Renal cortical epithelial cell (primary cell): Measurements from ENCODE around the gene CDK6. TPM values are rescaled to one million over a fixed set of nuclear protein-coding genes. Genes with fewer than 3 reads are reported as not detected.
"Not testable (repeated sequence)": the region's sequence is repeated elsewhere in the genome, so short reads cannot be mapped to it uniquely, and the experiment has no call there.

Source experiments
- DNase-seq: peaks from one replicate; pipeline ENCODE4 v3.0.0-alpha.2; 2011; ENCODE audit warnings: low read depth
- total RNA-seq: library from RNA; depleted of rRNA; stranded (reverse); fragments of >200 nt; gene quantifications from 2 replicates; pipeline ENCODE4 v1.2.3, GENCODE V29; 2014

Gene CDK6
- total RNA-seq, 1 donor from 2014 or later = 138 TPM

DNA sequence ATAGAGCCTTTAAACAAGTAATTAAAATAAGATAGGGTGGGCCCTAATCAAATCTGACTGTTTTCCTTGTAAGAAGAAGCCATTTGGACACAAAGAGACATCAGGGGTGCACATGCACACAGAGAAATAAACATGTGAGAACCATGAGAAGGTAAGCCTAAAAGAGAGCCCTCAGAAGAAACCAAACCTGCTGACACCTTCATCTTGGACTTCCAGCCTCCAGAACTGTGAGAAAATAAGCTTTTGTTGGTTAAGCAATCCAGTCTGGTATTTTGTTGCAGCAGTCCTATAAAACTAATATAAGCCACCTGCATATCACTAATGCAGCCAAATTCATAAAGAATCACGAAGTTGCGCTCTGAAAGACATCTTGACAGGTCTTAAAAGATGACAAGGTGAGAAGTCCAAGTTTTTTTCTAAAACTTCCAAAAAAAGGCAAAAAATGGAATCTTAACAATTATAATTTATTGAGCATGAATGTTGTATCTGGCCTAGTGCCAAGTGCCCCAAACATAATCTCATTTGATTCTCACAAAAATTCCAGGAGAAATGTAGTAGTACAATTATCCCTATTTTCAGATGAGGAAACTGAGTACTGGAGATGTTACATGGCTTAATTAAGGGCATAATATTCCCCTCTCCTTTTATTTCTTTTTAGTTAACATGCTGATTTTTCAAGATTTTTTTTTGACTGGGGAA is 211.9 kb downstream of the CDK6 start:
- DNase-seq = no peak

DNA sequence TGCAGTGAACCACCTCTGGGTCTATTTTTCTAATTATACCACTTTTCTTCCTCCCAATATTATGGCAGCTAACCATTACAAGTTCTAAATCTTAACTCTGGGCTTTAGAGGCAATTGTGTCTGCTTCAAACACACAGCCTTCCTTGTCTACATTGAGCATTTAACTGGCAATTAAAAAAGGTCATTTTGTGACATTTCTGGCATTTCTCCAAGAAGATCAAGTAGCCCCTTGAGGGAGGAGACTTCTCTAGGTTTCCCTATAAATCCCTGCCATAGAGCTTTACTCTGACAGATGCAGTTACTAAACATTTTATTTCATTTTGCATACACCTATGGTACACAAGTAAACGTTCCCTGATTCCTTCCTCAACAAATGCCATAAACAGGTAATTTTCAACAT is 212.8 kb downstream of the CDK6 start:
- no peak for DNase-seq

DNA sequence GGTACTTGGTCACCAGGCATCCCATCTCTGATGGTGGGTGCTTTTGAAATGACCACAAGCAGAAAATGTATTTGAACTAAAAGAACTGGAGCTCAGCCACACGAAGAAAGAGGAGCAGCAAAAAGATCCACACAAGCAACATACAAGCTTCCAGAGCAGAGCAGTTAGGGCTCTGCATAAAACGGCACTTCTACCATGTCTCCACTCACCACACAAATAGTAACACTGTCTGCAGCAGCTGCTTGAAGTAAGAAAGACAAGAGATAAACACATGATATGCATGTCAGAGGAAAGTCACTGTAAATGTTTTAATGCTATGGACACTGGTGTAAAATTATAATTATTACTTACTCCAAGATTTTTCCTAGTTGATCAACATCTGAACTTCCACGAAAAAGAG is 213.7 kb downstream of the CDK6 start:
- DNase-seq = no peak

DNA sequence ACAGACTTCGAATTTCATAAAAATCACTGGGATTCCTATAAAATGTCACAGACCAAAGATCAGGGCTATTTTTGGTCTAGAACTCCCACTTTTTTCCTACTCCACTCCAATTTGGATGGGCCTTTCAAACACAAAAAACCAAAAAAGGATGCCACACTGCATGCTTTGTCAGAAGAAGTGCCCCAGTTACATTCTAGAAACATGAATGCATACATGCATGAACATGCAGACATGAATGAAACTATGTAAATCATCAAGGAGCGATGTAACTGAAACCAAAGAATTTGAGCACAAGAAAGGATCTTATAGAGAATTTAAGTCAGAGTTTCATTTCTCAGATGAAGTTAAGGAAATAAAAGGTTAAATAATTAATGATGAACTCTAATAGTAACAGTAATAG is 214.3 kb downstream of the CDK6 start:
- DNase-seq = no peak

DNA sequence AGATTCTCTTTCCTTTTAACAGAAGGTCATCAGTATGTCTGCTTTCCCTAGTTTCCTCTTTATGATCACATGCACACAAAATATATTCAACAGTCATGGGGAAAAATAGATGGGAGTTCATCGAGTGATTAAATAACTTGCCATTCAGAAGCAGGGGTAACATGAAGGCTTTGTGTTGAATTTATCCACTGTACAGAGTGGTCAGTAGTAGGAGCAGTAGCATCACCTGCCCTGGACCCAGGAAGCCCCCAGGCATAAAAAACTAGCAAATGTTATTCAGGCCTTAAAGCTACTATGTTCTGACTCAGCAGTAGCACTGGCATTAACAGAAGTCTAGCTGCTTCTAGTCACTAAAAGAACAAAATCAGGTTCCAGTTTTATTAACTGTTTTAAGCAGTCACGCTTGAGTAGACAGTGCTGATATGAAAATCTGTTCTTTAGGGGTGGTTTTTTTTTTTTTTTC is 214.8 kb downstream of the CDK6 start:
- DNase-seq = peak; percentile 73

DNA sequence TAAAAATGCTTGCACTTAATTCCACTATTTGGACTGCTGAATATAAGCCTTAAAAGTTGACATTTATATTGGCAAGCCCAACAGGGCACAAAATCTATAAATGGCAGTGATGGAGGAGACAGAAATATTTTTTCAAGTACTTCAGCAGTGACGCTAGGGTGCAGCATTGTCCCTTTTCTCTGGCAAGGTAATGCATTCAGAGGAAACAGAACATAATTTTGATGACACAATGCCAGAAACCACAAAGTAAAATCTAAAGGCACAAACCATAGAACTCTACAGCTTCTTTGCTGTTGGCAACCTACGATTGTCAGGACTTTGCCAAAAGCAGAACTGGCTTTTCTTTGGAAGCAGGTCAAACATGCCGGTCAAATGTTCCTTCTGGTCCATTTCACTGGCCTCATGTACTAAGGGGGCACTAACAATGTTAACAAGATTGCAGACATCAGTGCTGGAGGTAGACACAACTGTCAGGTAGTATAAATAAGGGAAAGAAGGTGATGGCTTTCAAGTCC is 215.3 kb downstream of the CDK6 start:
- DNase-seq = peak; percentile 91

DNA sequence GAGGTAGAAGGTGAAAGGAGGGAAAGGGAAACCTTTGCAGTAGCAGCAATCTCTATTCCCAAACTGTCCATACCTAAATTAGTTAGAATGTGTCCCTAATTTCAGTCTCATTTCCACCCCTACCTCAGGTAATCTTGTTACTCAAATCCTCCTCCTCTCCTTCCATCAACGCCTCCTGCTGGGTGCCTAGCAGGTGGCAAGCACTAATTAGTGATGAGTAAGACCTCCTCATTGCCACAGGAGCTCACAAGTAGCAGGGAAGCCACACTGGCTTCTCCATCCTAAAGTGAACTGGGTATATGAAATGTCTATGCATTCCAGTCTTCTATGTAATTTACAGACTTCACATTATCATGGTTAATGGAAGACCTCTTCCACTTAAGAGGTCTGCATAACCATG is 220.5 kb downstream of the CDK6 start:
- DNase-seq = no peak

DNA sequence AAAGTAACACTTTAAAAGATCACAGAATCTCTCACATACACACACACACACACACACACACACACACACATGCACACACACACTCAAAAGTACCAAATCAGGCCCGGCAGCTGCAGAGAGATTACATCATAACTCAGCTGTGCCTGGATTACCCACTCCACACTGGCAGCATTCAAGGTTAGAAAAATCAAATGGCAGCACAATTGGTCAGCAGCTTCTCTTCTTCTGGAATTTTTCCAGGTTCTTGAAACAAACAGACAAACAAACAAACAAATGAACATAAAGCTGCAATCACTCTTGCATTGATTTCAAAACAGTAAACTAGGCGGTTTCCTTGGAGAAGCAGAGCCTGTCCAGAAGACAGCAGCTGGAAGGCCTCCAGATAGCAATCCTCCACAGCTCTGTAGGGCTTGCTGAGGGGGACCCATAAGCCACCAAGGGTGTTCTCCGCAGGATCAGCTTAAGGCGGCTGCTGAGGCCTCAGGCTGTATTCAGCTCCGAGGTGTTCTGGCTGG is 221.7 kb downstream of the CDK6 start:
- DNase-seq = no peak

DNA sequence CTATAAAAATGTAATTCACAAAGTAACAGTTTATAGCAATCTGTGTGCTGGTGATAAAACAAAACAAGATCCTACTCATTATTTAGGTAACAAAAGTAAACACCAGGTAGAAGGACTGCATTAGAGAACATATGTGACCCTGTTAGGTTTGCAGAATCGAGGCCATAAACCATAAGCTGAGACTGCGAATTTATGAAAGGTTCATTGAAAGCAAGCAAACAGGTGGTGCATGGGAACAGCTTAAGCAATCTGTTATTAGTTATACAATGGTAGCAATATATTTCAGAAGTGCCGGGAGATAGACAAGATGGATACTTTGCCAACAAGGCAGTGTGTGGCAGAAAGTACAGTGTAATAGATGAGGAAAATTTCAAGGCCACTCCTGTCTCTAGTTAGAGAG is 222.7 kb downstream of the CDK6 start:
- DNase-seq = no peak

DNA sequence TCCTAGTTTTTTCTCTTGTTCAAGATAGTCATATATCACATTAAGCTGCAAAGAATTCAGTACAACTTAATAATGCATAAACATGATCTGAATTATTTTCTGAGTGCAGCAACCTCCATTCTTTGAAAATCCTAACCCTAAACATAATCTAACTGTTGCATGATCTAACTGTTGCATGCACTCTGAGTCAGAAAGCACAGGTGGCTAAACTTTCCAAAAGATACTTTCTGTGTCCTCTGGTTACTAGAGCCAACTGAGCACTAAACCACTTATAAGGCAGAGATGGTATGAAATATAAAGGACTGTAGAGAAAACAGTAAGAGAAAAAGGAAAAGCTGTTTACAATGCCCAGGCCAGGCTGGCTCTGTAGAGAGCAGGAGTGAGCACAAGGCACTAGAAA is 223.2 kb downstream of the CDK6 start:
- no peak for DNase-seq

DNA sequence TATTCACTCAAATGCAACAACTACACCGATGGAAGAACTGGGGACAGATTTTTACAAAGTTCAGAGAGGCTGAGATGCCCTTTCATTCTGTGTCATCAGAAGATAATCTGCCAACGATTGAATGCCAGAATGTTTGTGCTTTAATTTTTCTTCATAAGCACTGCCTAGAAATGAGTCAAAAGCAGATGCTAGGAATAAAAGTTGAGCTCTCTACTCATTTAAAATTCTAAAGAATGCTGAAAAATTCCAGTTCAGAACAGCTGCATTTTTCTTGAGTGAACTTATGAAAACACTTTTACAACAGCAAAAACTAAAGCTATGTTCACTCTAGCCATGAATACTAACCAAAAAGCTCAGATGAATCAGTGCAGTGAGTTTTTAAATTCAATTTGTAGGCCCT is 223.9 kb downstream of the CDK6 start:
- no peak for DNase-seq

DNA sequence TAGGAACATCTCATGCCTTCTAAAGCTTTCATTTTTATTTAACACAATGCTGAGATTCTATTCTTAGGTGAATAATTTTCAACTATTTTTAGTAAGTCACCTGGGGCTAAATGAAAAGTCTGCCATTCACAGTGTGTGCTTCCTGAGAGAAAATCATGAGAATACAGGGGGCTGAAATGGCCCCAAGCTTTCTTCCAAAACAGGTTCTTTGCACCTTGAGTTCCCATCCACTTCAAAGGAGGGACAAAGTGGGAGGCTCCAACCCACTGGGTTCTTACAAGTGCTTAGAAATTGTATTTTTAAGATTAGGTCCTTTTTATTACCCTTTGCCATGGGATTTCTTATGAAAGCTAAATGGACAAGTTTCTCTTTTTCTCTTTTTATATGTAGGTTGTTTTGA is 224.6 kb downstream of the CDK6 start:
- DNase-seq = no peak

DNA sequence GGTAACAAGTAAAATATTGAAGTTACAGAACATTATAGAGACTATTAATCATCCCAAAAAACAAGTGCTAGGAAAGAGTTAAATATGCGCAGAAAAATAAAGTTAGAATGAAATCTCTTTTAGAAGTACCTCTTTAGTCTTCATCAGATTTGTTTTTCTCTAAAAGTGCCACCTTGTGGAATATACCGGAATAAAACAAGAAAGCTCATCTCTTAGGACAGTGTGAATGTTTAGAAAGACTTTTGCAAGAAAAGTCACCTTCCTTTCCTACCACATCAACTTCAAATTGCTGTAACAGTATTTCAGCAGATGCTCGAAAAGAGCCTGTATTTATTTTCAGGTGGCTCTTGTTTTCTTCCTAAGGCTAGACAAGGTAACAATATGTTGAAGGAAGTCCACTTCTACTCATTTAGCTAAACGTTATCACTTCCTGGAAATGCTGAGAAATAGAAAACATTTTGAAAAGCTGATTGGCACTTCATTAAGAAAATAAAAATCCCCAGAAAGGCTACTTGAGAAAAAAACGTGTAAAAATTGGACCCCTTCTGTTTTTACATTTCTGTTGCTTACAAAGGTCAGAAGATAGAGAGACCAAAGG is 226.4 kb downstream of the CDK6 start:
- peak; percentile 57 for DNase-seq

DNA sequence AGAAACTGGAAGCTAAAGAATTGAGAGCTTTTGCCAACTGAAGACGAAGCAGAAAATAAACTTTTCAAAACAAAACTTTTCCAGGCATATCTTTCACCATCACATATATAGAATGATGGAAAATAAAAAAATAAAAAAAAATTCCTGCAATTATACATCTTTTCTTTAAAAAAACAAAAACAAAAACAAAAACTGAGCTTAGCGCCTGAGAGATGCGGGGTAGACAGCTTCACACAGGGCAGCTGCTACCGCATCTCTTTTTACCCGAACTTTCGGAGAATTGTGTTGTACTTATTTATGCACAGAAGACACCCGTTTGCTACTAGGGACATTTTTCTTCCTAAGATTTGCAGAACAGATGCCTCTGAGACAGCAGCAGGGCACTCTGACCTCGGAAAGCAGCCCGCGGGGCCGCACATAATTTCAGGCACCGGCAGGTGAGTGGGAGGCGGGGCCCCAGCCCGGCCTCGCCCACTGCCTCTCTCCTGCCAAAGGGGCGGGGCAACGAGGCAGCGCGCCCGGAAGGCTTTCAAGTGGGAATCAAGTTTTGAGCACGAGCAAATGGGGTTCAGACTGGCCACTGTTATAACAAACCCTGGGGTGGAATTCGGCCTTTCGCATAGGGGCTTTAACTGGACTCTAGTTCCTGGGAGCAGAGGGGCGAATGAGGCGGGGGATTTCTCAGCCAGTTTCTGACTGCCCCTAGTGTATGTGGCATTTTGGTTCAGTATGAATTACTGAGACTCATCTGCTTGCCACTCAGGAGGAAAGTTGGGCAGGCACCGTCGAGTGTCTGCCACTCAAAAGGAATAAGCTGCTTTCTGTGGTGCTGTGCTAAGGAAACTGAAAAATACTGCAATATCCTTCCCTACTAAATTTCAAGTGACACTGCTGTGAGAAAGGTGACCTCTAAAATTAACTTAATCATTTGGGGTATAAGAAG is 227.7 kb downstream of the CDK6 start:
- no peak for DNase-seq

DNA sequence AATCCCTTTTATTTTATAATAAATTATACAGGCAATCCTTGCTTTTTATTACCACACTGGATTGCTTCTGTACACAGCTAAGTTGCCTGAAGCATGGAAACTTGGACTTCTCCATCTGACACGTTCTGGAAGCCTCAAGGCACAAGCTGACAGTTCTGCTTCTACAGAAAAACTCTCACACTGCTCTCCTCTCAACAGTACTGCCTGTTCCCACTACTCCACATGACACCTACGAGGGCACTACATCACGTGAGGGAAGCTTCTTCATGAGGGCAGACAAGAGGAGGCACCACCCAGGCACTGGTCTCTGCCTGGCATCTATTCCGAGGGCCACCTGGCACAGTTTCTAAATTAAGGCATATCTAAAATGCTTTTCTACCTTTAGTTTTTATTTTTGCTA is 229.4 kb downstream of the CDK6 start:
- DNase-seq = no peak

DNA sequence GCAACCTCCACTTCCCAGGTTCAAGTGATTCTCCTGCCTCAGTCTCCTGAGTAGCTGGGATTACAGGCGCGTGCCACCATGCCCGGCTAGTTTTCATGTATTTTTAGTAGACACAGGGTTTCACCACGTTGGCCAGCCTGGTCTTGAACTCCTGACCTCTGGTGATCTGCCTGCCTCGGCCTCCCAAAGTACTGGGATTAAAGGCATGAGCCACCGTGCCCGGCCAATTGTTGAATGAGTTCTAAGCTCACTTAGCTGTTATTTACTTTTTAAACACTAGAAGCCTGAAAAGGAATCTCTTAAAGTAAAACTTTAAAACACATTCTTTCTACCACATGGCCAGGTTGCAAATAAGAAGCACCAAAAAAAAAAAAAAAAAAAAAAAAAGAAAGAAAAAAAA is 231.9 kb downstream of the CDK6 start:
- DNase-seq = not testable (repeated sequence)

DNA sequence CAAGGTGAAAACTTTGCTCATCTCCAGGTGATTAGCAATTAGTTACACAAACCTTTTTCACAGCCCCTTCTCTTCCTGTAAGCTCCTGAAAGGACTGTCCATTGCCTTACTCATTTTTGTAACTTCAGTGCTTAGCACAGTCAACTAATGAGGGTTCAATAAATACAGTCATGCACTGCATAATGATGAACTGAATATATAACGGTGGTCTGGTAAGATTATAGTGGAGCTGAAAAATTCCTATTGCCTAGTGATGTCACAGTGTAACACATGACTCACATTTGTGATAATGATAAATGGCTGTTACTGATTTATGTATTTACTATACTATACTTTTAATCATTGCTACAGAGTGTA is 233.3 kb downstream of the CDK6 start:
- no peak for DNase-seq

DNA sequence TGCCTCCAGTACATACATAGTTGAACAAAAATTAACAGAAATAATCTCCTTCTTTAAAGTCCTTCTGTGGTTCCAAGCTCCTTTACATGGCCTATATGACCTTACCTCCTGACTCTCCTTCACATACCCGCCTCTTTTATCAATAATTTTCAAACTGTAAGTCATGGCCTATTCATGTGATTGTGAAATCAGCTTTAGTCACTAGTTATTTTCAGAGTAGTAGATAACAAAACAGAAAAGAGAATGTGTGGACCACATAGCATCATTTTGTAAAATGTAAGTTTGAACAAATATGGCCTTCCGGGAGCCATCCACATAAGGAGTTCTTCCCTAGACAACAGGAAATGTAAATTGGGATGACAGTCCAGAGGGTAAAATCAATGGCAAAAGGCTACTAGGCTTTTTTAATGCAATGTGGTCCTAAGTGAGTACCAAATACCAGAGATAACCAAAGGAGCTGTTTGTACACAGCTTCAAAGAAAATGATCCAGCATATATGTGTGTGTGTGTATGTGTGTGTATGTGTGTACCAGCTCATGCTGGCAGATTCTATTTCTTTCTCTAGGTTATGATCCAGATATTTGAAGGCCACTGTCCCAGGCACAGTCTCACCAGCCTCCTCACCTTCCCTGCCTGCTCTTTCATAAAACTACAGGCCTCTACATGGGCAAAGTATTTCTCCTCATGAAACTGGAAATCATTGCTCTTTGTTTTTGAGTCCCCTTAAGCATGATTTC is 233.9 kb downstream of the CDK6 start:
- no peak for DNase-seq

DNA sequence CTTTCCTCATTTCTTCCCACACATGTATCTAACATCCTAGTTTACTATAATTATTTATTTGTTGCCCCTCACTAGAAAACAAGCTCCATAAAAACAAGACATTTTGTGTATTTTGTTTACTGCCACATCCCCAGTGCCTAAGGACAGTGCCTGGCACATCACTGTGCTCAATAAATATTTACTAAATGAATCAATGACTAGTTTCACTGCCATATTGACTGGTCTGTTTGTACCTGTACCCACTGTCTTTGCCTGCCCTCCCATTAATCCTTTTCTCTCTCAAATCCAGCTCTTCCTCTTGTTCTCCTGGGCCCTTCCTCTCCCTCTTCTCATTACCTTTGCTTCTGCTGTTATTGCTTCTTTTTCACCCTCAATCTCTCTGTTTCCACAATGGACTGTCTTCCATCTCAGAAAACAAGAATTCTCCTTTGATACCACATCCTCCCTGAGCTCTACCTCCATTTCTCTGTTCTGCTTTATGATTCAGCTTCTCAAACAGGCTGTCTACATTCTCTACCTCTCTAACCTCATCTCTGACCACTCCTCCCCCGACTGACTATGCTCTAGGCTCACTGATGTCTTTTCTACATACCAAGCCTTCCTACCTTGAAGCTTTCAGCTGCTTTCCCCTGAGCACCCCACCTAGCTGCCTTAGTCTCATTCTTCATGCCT is 237.9 kb downstream of the CDK6 start:
- DNase-seq = no peak

DNA sequence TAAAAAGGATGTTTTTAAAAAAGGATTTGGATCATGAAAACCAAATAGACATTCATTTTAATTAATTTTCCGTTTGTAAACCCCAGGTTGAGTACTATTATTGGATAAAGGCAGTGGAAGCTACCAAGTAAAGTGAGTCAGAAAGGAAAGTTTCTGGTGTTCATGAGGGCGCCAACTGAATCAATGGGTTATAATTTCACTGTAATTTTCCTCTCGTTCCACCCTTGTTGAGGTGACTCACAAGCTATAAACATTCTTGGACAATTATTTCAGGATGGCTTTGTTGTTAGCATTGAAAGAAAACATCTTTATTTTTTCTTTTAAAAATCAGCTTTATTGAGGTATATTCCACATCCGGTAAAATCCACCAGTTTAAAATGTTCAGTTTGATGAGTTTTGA is 241.1 kb downstream of the CDK6 start:
- peak; percentile 85 for DNase-seq

DNA sequence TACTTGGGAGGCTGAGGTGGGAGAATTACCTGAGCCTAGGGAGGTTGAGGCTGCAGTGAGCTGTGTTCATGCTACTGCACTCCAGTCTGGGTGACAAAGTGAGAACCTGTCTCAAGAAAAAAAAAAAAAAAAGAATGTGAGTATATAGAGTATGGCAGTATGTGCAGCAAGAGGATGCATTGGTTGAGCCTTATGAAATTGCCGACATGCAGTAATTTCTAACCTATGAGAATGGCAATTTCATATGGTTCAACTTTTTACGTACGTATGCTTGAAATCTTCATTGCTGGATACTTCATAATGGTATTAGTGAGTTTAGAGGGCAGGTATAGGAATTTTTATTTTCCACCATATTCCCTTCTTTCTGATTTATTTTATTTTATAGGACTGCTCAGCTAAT is 241.6 kb downstream of the CDK6 start:
- no peak for DNase-seq
